ENCODE results near the gene MPPED1.

The MPPED1 gene

DNA sequence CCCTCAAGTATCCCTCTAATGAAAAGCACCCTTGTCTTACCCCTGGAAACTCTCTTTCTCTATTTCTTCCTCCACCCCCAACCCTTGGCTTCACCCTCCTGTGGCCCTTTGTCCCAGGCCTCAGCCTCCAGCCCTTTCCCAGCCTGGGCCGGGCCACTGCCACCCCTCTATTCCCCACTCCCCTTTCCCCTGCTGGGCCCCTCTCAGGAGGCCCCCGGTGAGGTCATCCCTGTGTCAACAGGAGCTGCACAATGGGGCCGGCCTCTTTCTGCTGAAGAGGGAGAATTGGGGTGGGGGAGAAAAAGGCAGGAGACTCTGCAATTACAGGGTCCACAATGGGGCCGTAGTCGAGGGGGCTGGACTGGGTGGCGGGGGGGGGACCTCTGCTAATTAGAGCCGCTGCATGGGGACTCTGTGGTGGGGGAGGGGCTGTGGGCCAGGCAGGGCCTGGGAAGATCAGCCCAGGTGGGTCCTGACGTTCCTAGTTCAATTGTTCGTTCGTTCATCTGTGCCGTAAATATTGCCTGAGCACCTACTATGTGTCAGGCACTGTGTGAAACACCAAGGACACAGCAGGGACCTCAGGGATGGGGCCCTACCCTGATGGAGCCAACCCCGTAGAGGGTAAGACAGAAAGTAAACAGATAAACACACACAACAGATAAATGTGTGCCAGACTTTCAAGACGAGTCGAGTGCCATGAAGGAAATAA lies 18.5 kb upstream of the MPPED1 start:
- DNase-seq = no peak

DNA sequence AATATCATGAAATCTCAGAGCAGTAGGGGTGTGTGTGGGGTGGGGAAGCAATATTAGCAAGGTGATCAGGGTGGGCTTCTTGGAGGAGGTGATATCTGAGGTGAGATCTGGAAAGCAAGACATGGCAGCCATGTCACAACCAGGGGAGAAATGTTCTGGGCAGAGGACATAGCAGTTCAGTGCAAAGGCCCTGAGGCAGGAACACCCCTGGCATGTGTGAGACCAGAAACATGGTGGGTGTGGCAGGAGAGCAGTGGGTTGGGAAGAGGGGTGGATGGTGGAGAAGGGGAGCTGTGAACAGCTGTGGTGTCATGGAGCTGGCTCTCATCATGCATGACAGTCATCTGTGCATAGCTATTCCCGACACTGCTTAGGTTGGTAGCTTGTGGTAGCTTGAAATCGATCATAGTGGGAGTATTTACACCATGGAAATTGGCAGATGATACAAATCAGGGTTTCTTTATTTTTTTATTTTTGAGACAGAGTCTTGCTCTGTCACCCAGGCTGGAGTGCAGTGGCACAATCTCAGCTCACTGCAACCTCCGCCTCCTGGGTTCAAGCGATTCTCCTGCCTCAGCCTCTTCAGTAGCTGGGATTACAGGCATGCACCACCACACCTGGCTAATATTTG lies 17.9 kb upstream of the MPPED1 start:
- no peak for DNase-seq

DNA sequence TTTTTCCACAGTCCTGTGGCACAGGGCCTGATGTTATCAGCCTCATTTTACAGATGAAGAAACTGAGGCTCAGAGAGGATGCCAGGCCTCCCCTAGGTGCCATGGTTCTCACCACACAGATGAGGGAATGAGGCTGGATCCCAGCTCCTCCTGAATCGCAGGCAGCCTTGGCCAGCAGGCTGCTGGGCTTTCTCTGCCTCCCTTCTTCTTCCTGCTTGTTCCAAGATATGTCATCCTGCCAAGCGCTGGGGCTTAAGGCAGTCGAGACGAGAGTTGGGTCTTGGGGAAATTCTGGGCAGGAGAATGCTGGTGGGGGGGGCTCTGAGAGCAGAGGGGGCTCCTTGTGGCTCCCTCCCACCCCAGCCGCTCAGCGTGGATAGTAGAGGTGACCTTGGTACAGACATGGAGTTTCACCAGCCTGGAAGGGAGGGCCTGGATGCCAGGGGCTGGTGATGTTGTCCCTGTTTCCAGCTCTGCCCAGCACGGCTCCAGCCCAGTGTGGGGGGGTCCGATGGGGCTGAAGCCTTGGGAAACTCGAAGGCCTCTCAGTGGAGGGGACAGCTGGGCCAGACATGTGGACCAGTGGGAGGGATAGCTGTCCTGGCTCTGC lies 16.6 kb upstream of the MPPED1 start:
- no peak for DNase-seq

DNA sequence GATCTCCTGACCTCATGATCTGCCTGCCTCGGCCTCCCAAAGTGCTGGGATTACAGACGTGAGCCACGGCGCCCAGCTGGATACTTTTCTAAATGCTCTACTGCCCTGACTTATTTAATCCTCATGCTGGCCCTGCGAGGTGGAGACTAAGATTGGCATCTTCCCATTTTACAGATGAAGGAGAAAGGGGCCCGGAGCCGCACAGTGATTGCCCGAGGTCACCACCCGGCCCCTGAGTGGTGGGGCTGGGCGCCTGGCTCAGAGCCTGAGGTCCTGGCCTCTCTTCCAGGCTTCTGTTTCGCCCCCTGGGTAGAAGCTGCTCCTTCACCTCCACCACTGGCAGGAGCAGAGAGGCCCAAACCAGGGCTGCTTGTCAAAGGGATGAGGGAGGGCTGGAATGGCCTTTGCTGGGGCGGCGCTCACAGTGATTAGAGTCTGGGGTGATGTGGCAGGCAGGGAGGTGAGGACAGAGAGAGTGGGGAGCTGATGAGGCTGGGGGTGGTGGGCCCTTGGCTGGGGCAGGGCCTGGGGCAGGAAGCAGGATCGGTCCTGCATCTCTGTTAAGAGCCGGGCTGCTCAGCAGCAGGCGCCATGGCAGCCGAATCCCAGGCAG lies 15.4 kb upstream of the MPPED1 start:
- DNase-seq = no peak

DNA sequence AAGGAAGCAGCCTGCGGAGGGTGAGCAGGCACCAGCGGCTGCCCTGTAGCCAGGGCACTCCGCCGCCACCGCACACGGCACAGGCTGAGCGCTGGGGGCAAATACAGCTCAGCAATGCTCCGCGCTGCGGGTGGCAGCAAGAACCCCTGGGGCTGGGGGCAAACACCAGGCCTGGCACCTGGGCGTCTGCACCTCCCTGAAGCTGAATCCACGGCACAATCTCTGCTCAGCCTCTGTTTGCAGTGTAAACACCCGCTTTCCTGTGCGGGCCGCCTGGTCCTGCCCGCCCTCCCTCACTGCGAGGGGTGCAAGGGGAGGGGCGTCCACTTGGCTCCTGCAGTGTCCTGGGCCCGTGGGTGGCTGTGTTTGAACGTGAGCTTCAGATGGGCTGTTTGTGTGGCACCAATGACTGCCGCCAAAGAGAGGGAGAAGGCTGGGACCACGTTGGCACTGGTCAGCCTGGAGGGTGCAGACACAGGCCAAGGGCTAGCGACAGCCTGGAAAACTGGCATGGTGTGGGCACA lies 14.8 kb upstream of the MPPED1 start:
- no peak for DNase-seq

DNA sequence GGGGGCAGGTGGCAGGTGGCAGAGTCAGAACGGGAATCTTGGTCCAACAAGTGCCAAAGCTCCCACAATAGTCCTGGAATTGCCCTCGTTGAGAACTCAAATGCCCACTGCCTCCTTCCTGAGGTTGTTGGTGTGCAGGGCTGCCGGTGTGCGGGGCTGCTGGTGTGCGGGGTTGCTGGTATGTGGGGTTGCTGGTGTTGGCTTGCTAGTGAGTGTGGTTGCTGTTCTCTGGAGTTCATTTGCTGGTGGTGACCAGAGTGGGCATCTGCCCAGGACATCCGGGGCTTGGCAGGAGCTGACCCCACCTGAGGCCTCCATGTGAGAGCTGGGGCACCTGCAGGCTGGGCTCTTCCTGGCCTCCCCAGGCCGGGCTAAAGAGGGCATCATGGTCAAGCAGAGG lies 14.0 kb upstream of the MPPED1 start:
- DNase-seq = no peak

DNA sequence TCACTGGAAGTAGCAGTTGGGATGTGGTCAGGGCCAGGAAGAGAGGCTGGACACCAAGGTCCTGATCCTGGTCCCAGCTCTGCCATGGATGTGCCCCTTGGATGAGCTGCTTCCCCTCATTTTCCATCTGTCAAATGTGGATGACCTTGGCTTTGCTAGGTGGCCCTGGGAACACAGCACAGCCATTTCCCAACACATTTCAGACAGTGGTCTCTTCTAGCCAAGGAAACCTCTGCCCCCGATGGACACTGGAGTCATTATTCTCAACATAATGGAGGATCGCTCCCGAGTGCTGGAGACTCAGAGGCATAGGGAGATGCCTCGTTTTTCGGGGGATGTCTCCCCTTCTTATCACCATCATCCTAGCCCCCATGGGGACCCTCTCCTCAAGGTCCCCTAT lies 13.6 kb upstream of the MPPED1 start:
- no peak for DNase-seq

DNA sequence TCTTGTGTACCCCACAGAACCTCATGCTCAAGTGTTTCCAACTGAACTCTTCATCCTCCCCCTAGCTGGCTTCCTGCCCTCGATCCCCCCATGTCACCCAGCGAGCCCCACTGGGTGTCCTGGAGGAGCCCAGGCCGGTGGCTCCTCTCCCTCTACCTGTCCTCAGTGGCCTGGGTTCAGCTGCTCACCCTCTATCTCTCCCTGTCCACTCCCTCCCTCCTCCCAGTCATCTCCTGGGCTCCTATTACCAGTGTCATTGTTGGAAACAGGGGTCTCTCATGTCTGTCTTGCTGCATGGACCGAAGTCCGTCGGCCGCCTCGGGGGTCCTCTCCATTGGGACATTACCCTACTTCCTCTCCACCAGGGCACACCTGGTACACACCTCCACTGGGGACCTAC lies 12.9 kb upstream of the MPPED1 start:
- no peak for DNase-seq

DNA sequence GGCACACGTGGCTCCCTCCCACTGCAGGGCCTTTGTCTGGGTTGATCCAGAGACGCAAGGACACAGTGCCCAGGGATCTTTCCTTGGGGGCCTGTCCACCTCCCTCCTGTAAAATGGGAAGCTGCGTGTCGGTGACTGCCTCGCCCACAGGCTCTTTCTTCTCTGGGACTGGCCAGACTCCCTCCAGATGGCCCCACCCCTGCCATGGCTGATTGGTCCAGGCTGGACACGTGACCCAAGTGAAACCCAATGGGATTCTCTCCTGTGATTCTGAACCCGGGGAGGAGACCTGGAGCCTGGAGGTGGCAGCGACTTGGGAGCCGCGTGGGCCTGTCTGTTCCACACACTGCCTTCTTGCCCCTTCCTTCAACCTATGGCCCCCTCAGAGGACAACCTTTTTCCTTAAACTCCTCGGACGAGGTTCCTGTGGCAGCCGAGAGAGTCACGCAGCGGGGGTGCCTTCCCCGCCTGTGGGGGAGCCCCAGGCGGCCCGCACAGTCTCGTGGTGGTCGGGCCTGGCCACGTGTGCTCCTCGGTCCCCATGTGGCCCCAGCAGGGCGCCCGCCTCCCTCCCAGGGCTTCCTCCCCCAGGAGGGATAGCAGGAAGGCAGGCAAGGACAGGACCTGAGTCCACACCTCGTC lies 12.4 kb upstream of the MPPED1 start:
- no peak for DNase-seq

DNA sequence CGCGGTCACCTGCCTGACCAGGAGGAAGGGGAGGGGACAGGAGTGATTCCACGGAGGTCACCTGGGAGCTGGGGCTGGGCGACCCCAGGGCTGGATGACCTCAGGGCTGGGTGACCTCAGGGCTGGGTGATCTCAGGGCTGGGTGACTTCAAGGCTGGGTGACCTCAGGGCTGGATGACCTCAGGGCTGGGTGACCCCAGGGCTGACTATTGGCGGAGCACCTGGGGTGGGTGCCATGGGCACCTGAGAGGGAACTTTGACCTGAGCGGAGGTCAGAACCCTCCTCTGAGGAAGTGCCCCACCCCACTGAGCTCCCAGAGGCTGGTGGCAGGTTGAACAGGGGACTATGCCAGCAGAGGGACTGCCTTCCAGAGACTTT lies 11.8 kb upstream of the MPPED1 start:
- no peak for DNase-seq

DNA sequence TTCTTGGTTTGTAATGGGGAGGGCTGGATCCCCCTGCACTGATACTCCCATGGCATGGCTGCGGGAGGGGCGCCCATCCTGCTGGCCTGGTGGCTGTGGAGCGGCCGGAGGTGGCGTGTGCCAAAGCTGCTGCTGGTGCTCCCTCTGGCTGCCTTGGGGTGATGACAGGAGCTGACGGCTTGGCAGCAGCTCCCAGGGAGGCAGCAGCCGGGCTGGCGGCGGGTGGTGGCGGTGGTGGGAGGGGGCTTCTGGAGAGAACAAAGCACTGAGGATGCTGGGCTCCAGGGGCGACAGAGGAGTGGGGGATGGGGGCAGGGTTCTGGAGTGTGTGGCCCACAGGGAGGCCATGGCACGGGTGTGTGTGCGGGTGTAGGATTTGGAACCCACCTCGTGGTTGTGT lies 11.4 kb upstream of the MPPED1 start:
- no peak for DNase-seq

DNA sequence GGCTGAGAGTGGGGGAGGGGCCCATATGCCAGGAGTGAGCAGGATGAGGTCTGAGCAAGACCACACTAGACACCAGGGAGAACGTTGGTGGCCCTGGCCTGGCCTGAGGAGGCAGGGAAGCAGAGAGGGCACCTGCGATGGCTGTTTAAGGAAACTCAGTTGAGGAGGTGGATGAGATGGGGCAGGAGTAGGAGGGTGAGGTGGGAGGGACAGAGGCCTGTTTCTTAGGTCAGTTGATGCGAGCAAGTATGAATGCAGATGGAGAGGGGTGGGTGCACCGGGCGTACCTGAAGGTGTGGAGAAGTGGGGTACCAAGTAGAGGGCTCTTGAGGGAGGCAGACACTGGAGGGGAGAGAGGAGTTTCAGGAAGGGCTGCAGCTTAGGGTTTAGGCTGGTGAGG lies 10.6 kb upstream of the MPPED1 start:
- DNase-seq = no peak

DNA sequence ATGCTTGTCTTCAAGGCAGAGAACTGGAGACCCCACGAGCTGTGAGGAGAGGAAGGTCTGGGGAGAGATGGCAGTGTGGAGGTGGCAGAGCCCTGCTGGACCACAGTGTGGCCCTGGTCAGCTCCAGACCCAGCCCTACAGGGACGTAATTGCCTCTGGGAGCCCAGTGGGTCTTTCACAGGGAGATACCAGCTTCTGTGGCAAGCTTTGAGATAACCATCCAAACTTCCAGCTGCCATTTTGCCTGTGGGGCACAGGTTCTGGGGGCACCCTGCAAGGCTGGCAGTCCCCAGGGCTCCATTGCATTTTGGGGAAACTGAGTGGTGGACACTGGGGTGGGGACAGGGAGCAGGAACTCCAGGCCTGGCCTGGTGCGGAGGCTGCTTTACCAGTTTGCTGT lies 10.2 kb upstream of the MPPED1 start:
- no peak for DNase-seq

DNA sequence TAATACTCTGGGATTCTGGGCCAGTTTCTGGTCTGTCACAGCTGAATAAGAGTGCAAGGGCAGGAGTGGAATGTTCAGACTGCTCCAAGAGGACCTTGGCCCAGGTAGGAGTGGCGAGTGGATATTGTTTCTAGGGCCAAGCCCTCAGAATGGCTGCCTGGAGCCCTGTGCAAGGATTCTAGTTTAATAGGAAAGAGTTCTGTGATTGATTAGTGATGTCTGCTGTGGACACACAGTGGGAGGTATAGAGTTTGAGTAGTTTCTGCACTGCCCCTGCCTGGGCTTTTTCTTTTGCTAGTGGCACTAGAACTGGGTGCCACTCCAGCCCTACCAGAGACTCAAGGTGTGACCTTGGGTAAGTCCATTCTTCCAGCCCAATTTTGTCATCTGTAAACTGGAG lies 9.7 kb upstream of the MPPED1 start:
- DNase-seq = no peak

DNA sequence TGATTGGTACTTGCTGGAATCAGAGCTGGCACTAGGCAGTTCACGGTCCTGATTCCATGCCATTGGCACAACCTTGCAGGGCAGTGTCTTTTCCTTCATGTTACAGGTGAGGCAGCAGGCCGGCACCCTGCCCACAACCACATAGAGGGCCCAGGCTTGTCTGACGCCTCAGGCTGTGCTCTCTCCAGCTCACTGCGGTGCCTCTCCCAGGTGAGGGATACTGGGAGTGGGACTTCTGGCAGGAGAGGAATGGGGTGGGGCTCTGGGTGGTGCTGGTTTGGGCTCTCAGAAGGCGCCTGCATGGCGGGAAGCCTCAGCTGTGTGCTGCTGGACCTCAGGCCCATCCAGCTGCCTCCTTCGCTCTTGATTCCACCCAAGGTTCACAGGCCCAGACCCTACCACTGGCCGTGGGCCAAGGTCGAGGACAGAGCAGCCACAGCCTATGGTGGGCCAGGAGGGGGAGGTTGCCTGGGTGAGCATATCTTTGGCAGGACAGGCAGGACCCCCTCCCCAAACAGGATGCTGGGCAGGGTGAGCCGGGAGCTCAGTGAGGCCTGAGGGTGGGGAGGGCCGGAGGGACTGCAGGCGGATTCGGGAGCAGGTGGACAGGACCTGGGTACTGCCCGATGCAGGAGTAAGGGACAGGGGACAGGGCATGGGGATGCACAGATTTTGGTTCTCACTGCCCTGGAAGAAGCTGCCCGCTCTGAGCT lies 7.0 kb upstream of the MPPED1 start:
- DNase-seq = no peak

DNA sequence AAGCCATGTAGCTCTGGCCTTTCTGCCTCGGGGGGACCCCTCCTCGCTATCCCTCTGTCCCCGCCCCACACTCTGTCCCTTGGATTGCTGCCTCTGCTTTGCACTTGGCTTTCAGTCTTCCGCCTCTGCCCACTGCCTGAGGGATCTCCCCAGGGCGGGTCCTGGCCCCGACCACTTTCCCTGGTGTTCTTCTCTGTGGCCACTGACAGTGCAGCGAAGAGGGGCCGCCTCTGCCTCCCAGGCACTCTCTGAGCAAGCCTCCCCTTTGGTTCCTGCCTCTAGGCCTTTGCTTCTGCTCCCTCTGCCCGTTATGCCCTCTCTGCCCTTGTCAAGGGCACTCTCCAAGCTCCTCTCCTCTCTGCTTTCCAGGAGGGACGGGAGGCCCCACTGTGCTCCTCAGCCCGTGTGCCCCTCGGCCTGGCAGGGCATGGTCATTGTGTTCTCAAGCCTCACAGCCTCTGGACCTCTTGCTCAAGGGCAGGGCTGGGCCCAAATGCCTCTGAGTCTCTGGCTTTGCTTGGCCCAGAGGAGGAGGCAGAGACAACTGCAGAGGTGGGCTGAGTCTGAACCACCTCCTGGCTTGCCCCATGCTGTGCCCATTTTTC lies 5.5 kb upstream of the MPPED1 start:
- no peak for DNase-seq

DNA sequence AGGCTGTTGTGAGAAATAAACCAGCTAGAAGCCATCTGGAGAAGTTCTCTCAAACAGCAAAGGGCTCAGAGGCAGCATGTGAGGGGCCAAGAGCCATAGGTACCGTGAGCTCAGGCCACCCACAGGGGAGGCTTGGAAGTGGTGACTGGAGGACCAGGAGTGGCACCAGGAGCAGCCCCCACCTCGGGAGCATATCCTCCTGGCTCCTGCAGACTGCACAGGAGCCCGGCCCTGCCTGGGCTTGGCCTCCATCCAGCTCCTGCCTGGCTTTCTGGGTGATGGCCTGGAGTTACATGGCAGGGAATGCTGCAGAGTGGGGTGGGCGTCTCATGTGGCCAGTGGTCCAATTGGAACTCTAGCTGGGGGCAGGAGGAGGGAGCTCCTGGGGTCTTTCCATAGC lies 4.2 kb upstream of the MPPED1 start:
- DNase-seq = no peak

DNA sequence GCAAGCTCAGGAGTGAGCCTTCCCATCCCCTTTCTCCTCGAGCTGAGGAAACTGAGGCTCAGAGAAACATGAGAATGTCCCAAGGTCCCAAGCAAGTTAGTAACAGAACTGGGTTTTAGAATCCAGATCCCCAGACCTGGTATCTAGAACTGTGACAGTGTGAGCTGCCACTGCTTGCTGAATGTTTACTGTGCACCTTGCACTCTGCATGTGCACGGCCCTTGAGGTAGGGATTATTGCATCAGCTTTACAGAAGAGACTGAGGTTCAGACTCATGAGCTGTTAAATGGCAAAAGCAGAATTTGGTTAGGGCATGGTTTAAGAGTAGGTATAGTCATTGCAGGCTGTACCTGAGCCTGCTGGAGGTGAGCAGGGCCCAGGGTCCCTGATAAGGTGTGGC lies 3.8 kb upstream of the MPPED1 start:
- no peak for DNase-seq

DNA sequence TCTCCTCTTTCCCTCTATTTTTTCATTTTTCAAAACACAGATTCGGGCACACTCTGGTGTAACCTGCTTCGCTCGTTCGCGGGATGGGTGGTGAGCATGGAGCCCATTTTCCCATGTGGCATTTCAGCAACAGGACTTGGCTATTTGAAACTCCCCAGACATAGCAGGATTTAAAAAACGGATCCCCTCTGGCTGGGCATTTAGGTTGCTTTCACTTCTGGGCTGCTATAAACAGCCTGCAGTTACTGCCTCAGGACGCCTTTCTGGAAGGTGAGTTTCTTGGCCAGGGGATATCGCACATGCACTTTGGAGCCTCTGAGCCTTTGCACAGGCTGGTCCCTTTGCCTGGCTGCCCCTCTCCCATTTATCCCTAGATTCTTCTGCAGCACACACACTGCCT lies 2.8 kb upstream of the MPPED1 start:
- no peak for DNase-seq

DNA sequence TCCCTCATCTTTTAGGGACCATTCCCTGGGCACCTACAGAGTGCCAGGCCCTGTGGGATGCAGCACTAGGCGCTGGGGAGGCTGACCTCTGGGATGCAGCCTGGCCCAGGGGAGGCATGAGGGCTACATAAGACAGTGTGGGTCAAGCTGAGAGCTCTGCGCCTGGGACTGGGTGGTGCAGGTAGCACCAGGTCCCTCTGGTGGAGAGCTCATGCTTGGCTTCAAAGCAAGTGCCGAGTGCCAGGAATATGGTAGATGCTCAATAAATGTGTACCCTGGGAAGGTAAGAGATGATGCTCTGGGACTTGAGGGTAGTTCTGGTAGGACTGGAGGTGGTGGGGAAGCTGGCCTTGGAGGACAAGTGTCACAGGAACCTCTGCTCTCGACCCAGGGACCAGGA lies 2.0 kb upstream of the MPPED1 start:
- no peak for DNase-seq

DNA sequence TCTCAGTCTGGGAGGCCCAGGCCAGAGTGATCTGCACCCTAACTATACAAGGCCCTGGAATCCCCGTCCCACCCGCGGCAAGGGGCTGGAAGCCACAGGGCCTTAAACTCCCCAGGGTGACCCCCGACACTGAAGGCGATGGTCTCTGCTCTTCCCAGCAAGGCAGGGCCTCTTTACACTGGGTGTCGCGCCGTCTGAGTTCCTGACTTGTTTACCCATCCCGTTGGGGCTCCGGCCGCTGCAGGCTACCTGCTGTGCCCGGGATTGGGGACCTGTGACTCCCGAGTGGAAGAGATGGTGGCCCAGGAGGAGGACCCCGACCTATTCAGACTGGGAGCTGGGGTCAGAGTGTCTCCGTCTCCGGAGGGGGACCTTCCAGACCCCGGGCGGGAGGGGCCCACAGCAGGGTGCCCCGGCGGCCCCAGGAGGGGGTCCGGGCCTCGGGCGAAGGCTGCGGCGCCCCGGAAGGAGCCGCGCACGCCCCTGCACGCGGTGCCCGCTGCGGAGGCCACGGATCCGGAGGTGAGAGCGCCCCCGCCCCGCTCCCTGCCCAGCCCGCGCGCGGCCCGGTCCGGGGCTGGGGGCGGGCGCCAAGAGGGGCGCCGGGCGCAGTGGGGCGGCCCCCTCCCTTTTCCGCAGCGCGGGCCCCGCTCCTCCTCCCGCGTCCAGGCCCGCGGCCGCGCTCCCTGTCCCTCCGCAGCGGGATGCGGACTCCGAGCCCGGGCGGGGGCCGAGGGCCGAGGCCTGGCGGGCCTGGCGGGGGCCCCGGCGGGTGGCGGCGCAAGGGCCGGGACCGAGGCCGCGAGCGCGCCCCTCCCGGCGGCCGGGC lies 560 bp upstream of the MPPED1 start:
- DNase-seq = no peak

Data from C1 segment of cervical spinal cord (tissue), 14 donors.